ENCODE results near the gene LUC7L3.
"Not testable (repeated sequence)": the region's sequence is repeated elsewhere in the genome, so short reads cannot be mapped to it uniquely, and the experiment has no call there.

Gene LUC7L3, protein sequence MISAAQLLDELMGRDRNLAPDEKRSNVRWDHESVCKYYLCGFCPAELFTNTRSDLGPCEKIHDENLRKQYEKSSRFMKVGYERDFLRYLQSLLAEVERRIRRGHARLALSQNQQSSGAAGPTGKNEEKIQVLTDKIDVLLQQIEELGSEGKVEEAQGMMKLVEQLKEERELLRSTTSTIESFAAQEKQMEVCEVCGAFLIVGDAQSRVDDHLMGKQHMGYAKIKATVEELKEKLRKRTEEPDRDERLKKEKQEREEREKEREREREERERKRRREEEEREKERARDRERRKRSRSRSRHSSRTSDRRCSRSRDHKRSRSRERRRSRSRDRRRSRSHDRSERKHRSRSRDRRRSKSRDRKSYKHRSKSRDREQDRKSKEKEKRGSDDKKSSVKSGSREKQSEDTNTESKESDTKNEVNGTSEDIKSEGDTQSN

DNA sequence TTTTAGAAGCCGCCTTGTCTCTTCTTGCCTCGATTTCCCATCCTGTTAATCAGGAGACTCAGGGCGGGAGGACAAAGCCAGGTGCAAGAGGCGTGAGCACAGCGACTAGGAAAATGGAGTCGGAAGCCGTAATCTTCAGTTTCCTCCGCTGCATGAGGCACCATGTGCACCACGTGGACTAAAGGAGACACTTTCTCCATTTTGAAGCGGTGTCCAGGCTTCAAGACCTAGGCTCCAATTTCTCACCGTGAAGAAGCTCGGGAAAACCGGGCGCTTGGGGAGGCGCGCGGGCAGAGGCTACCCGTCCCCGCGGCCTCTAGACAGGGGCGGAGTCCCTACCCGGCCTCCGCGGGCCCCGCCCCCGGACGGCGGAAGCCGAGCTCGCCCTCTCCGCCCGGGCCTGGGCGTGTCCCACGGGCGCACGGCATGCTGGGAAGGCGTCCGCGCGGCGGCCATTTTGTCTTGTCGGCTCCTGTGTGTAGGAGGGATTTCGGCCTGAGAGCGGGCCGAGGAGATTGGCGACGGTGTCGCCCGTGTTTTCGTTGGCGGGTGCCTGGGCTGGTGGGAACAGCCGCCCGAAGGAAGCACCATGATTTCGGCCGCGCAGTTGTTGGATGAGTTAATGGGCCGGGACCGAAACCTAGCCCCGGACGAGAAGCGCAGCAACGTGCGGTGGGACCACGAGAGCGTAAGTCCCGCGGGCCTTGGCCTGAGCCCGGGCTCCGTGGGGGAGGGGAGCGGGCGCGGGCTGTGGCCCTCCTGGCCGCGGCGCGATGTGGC is at the start of gene LUC7L3:
Gene LUC7L3 (plus strand): TSS at position 460 of the 780 bp plus-strand sequence. CDS start 130 bp downstream, at position 590.
- in situ Hi-C loops (cut with MboI; ENCODE audit: low sequenced_read_pairs): no loop called here

DNA sequence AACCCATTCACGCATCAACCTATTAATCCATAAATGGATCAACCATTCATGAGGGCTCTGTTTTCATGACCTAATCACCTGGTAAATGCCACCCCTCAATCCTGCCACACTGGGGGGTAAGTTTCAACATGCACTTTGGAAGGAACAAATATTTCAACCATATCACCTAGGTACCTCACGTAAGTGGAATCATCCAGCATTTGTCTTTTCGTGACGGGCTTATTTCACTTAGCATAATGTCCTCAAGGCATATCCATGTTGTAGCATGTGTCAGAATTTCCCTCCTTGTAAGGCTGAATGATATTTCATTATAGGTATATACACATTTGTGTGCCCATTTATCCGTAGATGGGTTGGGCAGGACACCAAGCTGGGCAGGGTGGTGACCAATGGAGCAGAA is 47.3 kb upstream of the LUC7L3 start:
- in situ Hi-C loops (cut with MboI; ENCODE audit: low sequenced_read_pairs): no loop called here

DNA sequence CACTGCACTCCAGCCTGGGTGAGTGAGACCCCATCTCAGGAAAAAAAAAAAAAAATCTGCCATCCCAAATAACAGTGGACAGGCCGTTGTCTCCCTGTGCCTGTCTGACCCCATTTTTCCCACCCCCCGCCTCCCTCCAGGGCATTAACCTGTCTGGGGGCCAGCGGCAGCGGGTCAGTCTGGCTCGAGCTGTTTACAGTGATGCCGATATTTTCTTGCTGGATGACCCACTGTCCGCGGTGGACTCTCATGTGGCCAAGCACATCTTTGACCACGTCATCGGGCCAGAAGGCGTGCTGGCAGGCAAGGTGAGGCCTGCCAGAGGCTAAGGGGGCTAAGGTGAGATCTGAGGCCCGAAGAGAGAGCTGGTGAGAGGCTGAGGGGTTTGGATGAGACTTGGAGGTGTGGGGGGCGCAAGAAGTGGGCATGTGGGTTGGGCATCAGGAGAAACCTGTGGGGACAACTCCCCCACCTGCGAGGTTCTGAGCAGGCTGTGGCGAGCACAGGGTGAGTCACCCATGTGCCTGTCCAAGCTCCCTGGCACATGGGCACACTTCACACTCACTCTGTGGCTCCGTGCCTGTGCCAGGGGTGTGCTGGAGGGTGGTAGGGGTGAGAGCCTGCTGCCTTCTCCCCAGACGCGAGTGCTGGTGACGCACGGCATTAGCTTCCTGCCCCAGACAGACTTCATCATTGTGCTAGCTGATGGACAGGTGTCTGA is 46.4 kb upstream of the LUC7L3 start:
- in situ Hi-C loops (cut with MboI; ENCODE audit: low sequenced_read_pairs): no loop called here

DNA sequence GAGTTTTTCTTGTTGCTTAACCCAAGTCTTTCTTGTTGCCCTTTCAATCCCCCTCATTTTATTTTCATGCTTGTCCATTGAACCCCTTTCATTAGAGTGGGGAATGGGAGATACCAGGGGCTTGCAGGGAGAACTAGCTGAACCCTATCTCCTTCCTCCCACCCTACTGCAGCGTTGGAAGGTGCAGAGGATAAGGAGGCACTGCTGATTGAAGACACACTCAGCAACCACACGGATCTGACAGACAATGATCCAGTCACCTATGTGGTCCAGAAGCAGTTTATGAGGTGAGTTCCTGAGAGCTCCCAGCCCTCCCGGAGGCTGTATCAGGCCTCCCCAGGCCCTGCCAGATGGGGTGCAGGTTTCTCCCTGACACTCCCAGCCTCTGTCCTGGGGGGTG is 44.2 kb upstream of the LUC7L3 start:
- in situ Hi-C loops (cut with MboI; ENCODE audit: low sequenced_read_pairs): no loop called here

DNA sequence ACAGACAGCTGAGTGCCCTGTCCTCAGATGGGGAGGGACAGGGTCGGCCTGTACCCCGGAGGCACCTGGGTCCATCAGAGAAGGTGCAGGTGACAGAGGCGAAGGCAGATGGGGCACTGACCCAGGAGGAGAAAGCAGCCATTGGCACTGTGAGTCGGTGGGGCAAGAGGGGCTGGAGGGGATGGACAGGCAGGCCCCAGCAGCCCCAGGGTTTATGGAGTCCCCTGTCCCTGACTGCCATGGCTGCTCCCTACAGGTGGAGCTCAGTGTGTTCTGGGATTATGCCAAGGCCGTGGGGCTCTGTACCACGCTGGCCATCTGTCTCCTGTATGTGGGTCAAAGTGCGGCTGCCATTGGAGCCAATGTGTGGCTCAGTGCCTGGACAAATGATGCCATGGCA is 43.8 kb upstream of the LUC7L3 start:
- in situ Hi-C loops (cut with MboI; ENCODE audit: low sequenced_read_pairs): no loop called here

DNA sequence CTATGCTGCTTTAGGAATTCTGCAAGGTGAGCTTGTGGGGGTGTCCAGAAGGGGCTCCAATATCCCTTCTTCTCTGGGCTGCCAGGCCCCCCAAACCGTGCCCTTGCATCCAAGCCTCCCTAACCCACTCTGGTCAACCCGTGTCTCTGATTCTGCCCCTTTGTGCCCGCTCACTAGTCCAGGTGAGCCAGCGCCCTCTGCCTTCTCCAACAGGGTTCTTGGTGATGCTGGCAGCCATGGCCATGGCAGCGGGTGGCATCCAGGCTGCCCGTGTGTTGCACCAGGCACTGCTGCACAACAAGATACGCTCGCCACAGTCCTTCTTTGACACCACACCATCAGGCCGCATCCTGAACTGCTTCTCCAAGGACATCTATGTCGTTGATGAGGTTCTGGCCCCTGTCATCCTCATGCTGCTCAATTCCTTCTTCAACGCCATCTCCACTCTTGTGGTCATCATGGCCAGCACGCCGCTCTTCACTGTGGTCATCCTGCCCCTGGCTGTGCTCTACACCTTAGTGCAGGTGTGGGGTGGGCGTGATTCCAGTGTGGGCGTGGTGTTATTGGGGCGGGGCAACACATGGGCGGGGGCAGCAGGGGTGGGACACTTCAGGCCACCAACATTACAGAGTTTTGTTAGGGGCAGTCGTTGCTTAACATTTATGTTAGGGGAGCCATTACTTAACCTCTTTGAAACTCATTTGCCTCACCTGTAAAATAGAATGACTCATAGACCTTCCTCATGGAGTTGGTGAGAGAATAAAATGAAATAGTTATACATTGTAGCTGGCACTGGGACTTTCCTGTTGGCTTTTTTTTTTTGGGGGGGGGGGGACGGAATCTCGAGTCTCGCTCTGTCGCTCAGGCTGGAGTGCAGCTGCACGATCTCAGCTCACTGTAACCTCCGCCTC is 43.1 kb upstream of the LUC7L3 start:
- in situ Hi-C loops (cut with MboI; ENCODE audit: low sequenced_read_pairs): no loop called here

DNA sequence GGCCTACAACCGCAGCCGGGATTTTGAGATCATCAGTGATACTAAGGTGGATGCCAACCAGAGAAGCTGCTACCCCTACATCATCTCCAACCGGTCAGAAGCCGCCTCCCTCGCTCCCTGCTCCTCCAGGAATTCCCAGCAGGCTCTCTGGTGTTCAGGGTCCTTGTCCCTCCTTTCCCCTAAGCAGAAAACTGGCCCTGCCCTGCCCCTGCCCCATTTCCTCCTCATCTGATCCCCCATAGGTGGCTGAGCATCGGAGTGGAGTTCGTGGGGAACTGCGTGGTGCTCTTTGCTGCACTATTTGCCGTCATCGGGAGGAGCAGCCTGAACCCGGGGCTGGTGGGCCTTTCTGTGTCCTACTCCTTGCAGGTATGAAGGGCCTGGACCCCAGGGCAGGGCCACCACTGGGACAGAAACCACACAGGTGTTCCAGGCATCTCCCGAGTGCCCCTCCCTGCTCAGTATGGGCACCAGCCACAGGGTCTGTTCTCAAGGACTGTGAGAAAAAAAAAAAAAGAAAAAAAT is 41.5 kb upstream of the LUC7L3 start:
- in situ Hi-C loops (cut with MboI; ENCODE audit: low sequenced_read_pairs): no loop called here

DNA sequence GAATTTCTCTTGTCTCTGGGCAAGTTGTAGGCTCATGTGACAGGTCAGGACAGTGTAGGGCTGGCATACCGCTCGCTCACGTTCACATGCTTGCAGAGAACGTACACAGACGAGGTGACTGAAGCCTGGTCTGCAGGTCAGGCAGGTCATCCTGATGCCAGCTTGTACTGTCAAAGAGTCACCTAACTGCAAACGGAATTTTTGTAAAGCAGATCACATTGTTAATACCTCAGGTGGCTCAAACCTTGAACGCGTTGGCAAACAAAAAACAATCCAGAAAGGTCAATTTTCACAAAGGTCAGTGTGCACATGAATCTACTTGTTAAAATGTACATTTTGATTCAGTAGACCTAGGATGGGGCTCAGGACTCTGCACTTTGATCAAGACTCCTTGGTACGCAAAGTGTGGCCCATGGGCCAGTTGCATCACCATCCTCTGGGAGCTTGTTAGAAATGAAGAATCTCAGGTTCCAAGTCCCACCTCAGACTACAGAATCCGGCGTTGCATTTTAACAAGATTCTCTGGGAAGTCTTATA is 40.3 kb upstream of the LUC7L3 start:
- in situ Hi-C loops (cut with MboI; ENCODE audit: low sequenced_read_pairs): no loop called here

DNA sequence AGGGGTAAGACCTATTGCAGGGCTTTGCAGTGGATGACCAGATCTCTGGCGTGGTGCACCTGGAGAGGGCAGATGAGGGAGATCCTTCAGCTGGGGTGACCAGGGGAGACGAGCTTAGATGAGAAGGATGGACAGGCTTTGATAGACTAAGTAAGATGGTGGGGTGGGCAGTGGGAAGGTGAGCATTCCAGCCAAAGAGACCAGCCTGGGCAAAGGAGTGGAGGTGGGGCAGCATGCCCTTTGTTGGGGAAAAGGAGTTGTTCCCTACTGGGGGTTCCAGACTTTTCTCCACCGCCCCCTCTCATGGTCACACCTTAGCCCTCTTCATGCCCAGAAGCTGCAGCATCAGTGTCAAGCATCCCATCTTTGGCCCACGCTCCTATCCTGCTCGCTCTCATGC is 39.3 kb upstream of the LUC7L3 start:
- in situ Hi-C loops (cut with MboI; ENCODE audit: low sequenced_read_pairs): no loop called here

DNA sequence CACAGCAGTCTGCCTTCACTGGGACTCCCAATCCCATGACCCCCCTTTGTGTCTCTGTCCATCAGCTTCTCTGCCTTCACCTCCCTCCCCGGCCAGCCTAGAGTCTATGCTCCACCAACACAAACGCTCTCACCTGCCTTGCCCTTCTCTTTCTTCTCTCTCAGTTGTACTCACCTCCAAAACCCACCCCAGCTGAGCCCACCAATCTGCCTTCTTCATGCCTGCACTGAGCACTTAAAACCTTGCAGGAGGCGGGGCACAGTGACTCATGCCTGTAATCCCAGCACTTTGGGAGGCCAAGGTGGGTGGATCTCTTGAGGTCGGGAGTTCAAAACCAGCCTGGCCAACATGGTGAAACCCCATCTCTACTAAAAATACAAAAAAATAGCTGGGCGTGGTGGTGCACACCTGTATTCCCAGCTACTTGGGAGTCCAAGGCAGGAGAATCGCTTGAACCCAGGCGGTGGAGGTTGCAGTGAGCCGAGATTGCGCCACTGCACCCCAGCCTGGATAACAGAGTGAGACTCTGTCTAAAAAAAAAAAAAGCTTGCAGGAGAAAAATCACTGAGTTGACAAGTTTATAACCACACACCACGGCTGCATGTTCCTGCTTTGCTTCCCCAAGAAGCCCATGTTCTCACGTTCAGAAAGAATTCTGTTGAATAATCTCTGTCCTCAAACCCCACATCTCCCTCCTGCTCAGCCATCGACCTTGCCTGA is 38.7 kb upstream of the LUC7L3 start:
- in situ Hi-C loops (cut with MboI; ENCODE audit: low sequenced_read_pairs): not testable (repeated sequence)

DNA sequence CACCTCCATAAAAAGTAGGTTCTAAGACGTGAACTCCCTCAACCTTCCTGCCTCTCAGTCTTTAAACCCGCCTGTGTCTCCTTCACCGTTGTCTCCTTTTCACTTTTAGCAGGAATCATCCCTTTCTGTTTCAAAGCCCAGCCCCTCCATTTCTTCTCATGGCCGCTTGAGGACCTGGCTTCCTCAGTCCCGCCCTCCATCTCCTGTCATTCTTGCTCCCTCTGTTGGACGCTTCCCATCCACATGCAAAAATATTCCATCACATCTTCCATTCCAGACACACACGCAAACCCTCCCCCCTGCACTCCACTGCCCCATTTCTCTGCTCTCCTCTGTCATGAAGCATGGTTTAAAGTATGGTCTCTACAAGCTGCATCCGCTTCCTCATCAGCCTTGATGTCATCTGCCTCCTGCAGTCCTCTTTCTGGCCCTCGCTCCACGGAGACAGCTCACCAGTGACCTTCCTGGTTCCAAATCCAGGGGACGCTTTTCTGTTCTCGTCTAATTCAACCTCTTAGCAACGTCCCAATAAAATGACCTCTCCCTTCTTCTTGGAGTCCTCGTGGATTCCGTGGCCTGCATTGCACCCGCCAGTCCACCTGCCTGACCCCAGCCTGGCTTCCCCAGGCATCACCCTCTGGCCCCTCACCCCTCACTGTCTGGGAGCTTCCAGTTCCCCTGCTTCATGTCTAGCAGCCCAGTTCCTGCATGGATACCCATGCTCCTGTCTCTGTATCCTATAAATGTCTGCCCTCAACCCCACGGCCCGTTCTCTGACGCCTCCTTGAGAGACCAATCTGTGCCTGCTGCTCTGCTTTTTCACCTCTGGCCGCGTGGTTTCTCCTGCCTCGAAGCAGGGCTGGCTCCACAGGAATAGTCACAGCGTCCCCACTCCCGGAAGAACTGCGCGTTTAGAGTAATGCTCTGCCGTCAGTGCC is 37.9 kb upstream of the LUC7L3 start:
- in situ Hi-C loops (cut with MboI; ENCODE audit: low sequenced_read_pairs): no loop called here

DNA sequence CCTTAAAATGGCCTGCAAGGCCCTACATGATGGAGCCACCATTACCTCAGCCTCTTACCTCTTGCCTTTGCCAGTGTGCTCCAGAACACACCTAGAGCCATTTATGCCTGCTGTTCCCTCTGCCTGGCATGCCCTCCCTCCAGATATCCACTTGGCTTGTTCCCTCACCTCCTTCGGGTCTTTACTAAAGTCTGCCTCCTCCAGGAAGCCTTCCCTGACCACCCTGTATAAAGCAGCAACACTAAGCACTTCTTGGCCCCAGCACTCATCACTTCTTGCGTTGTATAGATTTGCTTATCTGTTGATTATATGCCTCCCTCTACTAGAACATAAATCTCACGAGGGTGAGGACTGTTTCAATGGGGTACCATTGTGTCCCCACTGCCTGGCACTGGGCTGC is 37.0 kb upstream of the LUC7L3 start:
- in situ Hi-C loops (cut with MboI; ENCODE audit: low sequenced_read_pairs): no loop called here

DNA sequence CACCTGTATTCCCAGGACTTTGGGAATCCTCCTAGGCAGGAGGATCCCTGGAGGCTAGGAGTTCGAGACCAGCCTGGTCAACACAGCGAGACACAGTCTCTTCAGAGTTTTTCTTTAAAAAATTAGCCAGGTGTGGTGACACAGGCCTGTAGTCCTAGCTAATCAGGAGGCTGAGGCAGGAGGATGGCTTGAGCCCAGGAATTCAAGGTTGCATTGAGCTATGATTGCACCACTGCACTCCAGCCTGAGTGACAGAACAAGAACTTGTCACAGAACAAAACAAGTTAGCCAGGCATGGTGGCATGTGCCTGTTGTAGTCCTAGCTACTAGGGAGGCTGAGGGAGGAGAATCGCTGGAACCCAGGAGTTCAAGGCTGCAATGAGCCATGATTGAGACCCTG is 36.5 kb upstream of the LUC7L3 start:
- in situ Hi-C loops (cut with MboI; ENCODE audit: low sequenced_read_pairs): no loop called here

DNA sequence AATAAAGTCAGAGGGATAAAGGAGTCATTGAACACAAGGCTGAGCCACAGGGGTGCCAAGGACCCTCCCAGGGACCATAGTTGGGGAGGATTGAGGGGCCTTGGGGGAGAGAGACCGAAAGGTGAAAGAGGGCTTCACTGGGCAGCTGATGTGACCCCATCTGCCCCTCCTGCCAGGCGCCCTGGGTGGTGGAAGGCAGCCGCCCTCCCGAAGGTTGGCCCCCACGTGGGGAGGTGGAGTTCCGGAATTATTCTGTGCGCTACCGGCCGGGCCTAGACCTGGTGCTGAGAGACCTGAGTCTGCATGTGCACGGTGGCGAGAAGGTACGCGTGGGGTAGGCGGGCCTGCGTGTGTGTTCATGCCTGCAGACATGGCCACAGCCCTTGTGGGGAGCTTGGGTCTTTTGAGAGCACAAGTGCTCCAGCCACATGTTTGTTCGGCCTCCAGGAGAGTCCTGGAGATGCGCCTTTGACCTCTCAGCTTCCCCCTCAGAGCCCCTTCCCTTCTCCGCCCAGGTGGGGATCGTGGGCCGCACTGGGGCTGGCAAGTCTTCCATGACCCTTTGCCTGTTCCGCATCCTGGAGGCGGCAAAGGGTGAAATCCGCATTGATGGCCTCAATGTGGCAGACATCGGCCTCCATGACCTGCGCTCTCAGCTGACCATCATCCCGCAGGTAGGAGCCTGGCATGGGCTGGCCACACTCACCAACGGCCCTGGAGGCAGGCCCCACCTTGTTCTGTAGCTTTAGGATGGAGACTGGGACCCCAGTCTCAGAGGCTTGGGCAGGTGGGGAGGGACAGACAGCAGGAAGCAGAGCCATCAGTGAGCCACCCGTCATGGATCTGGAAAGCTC is 35.7 kb upstream of the LUC7L3 start:
- in situ Hi-C loops (cut with MboI; ENCODE audit: low sequenced_read_pairs): no loop called here

DNA sequence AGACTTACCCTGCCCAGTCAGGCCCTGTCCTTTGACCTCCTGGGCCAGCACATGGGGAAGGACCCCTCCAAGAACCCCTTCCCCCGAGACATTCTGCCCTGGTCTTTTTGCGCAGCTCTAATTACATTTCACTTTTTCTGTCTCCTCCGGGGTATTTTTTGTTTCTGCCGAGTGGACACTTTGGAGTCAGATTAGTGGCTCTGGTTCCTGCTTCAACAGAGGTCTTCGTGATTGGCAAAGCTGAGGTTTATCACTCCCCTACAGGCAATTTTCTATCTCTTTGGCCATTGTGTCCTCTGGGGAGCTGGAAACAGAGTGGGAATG is 35.2 kb upstream of the LUC7L3 start:
- in situ Hi-C loops (cut with MboI; ENCODE audit: low sequenced_read_pairs): no loop called here

DNA sequence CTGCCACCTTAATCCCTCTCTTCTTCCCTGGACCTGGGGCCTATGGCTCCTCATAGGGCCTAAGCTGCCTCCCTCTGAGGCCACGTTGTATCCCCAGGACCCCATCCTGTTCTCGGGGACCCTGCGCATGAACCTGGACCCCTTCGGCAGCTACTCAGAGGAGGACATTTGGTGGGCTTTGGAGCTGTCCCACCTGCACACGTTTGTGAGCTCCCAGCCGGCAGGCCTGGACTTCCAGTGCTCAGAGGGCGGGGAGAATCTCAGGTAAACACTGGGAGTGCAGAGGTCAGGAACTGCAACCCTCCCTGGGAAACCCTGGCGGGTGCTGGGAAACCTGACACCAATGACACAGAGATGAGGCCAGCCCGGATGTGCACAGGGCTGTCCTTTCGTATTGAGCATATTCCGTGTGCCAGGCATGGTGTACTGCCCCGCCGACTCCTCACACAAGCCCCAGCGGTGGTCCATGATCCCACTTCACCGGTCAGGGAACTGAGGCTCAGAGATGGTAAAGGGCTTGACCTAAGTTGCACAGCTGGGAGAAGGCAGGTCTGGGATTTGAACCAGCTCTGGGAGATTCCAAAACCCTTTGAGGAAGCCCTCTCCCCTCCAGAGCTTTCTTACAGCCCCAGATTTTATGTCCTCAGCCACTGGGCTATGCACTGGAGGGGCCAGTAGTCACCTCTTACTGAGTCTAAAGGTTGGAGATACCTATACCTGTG is 34.6 kb upstream of the LUC7L3 start:
- in situ Hi-C loops (cut with MboI; ENCODE audit: low sequenced_read_pairs): no loop called here

DNA sequence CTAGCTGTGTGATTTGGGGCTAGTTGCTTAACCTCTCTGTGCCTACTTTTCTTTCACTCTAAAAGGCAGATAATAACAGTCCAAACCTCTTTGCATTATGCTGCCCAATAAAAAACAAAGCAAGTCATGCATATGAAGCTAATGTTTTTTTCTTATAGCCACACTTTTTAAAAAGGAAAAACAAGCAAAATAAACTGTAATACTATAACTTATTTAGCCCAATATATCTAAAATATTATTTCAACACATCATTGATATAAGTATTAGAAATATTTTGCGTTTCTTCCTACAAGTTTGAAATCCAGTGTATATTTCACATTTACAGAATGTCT is 34.1 kb upstream of the LUC7L3 start:
- in situ Hi-C loops (cut with MboI; ENCODE audit: low sequenced_read_pairs): no loop called here

Measured in hTERT RPE-1 (cell line).